Breast epithelium (tissue), 3 donors: ENCODE data around the gene ZNF783.

ENCODE experiments used
- POLR2A ChIP-seq: fragments of 450-650 bp; IDR thresholded peaks from one replicate; pipeline ENCODE4 v1.6.1; 2016; ENCODE audit warnings: antibody characterized with exemption, mild to moderate bottlenecking, moderate library complexity
- TF ChIP-seq, protein P1 (sequence below), 3 donors: fragments of 450-650 bp; IDR thresholded peaks; one replicate each; pipeline ENCODE4 v1.5.1; 2016 to 2017; ENCODE audit warnings: antibody characterized with exemption in 3 of 3, mild to moderate bottlenecking in 3 of 3, moderate library complexity in 3 of 3

DNA sequence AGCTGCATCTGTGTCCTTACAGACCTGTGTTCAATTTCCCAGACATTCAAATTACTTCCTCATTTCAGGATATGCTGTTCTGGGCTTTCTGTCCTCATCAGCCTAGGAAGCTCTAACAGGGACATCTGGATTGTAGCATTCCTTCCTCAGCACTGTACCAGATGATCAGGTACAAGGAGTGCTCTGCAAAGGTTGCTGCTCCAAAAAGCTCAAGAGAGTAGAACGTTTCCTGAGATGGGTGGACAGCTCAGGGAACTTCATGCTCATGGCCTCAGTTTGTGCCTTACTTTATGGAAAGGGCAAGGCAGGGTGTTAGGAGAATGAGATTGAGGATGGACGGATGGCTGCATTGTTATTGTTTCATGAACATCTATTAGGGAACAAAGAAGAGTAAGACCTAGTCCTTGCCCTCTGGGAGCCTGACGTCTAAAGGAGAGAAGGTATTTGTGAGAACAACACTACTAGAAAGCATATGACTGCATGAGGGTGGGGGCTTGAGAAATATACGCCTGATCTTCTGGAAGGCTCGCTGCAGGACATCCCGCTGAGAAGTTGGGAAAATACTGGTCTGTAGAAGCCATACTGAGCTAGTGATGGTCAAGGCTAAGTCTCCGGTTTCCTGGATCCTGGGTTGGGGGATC is 33.0 kb upstream of the ZNF783 start:
- TF ChIP-seq, protein P1, sequence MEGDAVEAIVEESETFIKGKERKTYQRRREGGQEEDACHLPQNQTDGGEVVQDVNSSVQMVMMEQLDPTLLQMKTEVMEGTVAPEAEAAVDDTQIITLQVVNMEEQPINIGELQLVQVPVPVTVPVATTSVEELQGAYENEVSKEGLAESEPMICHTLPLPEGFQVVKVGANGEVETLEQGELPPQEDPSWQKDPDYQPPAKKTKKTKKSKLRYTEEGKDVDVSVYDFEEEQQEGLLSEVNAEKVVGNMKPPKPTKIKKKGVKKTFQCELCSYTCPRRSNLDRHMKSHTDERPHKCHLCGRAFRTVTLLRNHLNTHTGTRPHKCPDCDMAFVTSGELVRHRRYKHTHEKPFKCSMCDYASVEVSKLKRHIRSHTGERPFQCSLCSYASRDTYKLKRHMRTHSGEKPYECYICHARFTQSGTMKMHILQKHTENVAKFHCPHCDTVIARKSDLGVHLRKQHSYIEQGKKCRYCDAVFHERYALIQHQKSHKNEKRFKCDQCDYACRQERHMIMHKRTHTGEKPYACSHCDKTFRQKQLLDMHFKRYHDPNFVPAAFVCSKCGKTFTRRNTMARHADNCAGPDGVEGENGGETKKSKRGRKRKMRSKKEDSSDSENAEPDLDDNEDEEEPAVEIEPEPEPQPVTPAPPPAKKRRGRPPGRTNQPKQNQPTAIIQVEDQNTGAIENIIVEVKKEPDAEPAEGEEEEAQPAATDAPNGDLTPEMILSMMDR (IDR thresholded peaks at IDR 0.05) = no peak
- no peak for TF ChIP-seq POLR2A
